GM12865 (cell line): ENCODE data around the gene ZBTB7B.

Source experiments
- DNase-seq: peaks from one replicate; pipeline ENCODE4 v3.0.0; 2010; ENCODE audit warnings: low read depth
- H3K4me3 ChIP-seq: 2 replicates; pipeline ENCODE4 v1.5.1; 2011; ENCODE audit warnings: mild to moderate bottlenecking, low read depth, low read length, control low read depth
- TF ChIP-seq, protein P1 (sequence below): IDR thresholded peaks from 2 replicates; pipeline ENCODE4 v1.5.1; 2011; ENCODE audit warnings: low read length, control low read depth, low read depth, inconsistent platforms; ENCODE audit not compliant: insufficient read depth; ENCODE audit errors: missing control alignments

The ZBTB7B gene

GRCh38 chr1:154968731-154969130 lies 33.9 kb upstream of the ZBTB7B start:
- DNase-seq: no peak
- TF ChIP-seq, protein P1, sequence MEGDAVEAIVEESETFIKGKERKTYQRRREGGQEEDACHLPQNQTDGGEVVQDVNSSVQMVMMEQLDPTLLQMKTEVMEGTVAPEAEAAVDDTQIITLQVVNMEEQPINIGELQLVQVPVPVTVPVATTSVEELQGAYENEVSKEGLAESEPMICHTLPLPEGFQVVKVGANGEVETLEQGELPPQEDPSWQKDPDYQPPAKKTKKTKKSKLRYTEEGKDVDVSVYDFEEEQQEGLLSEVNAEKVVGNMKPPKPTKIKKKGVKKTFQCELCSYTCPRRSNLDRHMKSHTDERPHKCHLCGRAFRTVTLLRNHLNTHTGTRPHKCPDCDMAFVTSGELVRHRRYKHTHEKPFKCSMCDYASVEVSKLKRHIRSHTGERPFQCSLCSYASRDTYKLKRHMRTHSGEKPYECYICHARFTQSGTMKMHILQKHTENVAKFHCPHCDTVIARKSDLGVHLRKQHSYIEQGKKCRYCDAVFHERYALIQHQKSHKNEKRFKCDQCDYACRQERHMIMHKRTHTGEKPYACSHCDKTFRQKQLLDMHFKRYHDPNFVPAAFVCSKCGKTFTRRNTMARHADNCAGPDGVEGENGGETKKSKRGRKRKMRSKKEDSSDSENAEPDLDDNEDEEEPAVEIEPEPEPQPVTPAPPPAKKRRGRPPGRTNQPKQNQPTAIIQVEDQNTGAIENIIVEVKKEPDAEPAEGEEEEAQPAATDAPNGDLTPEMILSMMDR: no peak
- H3K4me3 ChIP-seq: no peak overlapping the region

DNA sequence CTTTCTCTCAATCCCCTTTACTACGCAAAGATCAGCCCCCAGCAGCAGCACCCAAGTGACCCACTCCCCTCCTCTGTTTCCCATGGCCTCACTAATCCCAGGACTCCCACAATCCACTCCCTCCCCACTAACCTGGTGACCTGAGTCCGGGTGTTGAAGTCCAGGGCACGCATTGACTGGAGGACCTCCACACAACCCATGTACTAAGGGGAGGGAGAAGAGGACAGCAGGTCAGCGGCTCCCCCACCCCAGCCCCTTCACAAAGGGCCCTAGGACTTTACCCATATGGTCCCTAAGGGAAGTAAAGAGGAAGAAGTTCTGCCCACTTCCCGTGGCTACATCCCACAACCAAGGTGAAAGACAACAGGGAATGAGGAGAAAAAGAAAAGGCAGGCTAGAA lies 33.4 kb upstream of the ZBTB7B start:
- TF ChIP-seq, protein P1: no peak
- no peak for DNase-seq
- no peak overlapping the region for H3K4me3 ChIP-seq

- no peak for DNase-seq
- peak overlapping the region; percentile 19; the same call in 1 of the 2 replicates for H3K4me3 ChIP-seq
- TF ChIP-seq, protein P1: no peak
Measured at GRCh38 chr1:154969860-154970452, 32.6 kb upstream of the ZBTB7B start.

GRCh38 chr1:154970631-154971340 lies 31.8 kb upstream of the ZBTB7B start, which contains the start of gene SHC1:
Gene SHC1, minus strand, starts transcription at chr1:154970747. Its CDS starts 221 bp downstream, at chr1:154970526.
- H3K4me3 ChIP-seq: peak within 1 kb of the TSS; percentile 29
- TF ChIP-seq, protein P1: no peak
- peak; percentile 82 for DNase-seq

DNA sequence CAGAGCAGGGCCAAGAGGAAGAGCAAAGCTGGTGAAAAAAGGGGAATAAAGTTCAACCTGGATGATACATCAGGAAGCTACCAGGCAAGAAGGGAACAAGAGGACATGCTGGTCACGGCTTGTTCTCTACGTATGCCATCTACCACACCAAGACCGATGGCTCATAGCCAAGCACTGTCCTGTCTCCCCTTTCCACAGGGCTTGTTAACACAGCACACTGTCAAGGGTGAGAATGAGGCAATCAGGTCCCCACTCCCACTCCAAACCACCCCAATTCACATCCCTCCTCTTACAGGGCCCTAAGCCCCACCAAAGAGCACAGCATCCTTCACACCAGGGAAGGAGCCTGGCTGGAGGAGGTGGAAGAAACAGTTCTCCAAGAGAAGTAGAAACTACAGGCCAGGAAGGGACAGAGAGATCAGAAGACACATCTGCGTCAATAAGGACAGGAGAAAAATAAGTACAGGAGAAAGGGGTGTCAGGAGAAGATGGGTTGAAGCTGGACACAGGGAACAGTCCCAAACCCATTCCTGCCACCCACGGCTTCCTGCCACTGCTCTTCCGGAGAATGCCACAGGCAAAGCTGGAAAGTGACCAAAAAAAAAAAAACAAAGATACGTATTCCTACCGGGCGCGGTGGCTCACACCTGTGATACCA lies 31.1 kb upstream of the ZBTB7B start:
- H3K4me3 ChIP-seq: peak overlapping the region; percentile 29; the same call in 1 of the 2 replicates
- DNase-seq: no peak

DNA sequence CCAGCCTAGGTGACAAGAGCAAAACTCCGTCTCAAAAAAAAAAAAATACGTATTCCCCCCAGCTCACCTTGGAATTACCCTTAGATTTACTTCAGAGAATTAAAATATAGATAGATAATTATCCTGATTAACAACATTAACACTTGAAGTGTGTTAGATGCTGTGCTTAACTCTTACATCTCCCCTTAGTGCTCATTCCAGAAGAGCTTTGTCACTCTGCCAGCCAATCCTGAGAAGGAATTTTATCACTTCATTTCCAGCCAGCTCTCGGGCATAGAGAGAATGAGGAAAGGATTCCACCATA lies 30.4 kb upstream of the ZBTB7B start:
- TF ChIP-seq, protein P1: no peak
- H3K4me3 ChIP-seq: no peak overlapping the region

More for the DNA sequence above, 31.1 kb upstream of the ZBTB7B start:
- TF ChIP-seq, protein P1: no peak

More for the DNA sequence above, 30.4 kb upstream of the ZBTB7B start:
- DNase-seq: no peak
